A549 treated with dexamethasone at 1 μM for 4 hours (cell line): ENCODE data around the gene CNGA3. TPM values are rescaled to one million over a fixed set of nuclear protein-coding genes. Genes with fewer than 3 reads are reported as not detected.

Experiments
- total RNA-seq: library from RNA; stranded (reverse); fragments of 200-300 nt; extraction: Qiagen RNA extraction; gene quantifications from 5 replicates; pipeline ENCODE4 v1.2.3, GENCODE V29; 2022

CNGA3 gene
- 0.03 to 0.09 TPM (median 0.05 TPM) in 4 of 5 replicates, not detected in the other for total RNA-seq

DNA sequence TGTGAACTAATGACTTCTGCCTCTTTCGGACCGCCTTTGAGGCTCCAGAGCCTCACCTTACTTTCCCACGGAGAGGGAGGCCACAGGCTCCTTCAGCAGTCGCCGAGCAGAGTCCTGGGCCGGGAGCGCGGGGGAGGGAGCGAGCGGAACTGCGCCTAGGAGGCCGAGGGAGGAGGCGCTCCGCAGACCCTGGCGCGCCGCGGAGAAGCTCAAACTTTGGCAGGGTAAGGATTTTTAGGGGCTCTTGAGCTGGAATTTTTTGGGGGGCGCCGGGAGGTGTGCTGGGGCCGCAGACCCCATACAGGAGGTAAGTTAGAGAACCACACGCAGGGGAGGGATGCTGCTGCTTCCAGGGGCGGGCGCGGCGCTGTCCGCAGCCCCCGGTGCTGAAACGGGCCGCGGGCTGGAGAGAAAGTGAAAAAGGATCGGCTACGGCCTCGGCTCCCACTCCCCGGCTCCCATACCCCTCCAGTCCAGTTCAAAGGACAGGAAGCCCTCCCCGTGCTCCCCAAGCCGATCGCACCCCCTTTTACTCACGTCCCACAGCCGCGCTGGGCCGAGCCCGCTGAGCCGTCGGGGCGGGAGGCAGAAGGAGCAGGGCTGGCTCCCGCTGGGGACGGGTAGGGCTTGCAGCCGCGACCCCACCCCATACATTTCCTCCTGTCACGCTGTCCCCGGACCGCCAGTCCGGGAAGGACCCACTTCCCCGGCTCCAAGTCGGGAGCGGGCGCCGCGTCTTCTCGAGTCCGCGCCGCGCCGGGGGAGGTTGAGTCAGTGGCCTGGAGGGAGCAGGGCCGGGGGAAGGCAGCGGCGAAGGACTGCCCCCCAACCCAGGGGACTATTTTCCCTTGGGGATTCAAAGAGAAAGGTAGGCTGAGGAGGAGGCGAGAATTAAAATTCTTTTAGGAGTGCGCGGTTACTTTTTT, at the start of gene CNGA3:
Gene CNGA3, plus strand, starts transcription at position 146 of the 926 bp plus-strand sequence. CDS start 23,520 bp downstream, outside the sequence.

DNA sequence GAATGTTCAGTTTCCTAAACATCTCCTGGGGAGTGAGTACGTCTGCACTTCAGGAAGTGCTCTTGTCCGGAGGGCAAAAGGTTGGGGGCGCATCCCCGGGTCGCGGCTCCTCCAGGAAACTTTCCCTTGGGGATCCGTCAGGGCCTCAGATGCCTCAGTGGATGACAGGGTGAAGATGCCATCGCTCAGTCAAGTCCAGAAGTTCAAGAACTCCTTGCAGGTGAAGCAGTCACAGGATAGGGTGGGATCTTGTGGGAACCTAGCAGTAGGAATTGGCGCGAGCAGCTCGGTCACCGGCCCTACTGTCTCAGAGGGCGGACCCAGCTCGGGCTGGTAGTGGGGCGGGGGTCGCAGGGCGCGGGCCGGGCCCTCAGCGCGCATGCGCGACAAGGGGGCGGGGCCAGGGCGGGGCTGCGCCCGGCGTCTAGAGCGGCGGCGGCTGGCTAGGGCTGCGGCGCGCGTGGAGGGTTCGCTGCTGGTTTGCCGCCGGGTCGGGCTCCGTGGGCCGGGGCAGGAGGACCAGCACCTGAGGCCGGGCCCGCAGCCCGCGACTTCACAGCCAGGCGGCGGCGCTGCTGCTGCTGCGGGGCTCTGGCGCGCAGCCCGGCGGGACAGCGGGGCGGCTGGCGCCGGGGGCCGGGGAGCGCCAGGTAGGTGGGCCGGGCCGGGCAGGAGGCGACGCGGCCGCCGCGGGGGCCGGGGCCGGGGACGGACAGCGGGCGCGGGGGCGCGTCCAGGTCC, 98.3 kb downstream of the CNGA3 start, which contains the start of gene INPP4A:
Gene INPP4A, plus strand, starts transcription at position 423 of the 741 bp plus-strand sequence. CDS start 75,191 bp downstream, outside the sequence.

Other genes with a start within 250 kb of the CNGA3 start
- gene INPP4A, start 98.4 kb downstream of the CNGA3 start, total RNA-seq, result 5.7 to 9.9 TPM (median 9.7 TPM) in 5 replicates